ENCODE measurements around the gene GAREM1.
"Not testable (repeated sequence)": the region's sequence is repeated elsewhere in the genome, so short reads cannot be mapped to it uniquely, and the experiment has no call there.

GAREM1 gene

GRCh38 chr18:32249147-32249929 lies 221.3 kb downstream of the GAREM1 start:
- DNase-seq = no peak

- DNase-seq = no peak
Measured at GRCh38 chr18:32244881-32245280, 225.8 kb downstream of the GAREM1 start.

- no peak for DNase-seq
Measured at GRCh38 chr18:32243358-32243757, 227.3 kb downstream of the GAREM1 start.

- no peak for DNase-seq
Measured at GRCh38 chr18:32242395-32242794, 228.3 kb downstream of the GAREM1 start.

GRCh38 chr18:32238635-32239268 lies 231.9 kb downstream of the GAREM1 start:
- no peak for DNase-seq

- no peak for DNase-seq
Measured at GRCh38 chr18:32237049-32237448, 233.6 kb downstream of the GAREM1 start.

GRCh38 chr18:32233348-32233747 lies 237.3 kb downstream of the GAREM1 start:
- not testable (repeated sequence) for DNase-seq

GRCh38 chr18:32219431-32220018 lies 251.2 kb downstream of the GAREM1 start:
- no peak for DNase-seq

- no peak for DNase-seq
Measured at GRCh38 chr18:32216390-32216789, 254.3 kb downstream of the GAREM1 start.

- no peak for DNase-seq
Measured at GRCh38 chr18:32213693-32214092, 257.0 kb downstream of the GAREM1 start.
